ENCODE data around the gene NPTX1. TPM values are rescaled to one million over a fixed set of nuclear protein-coding genes. Genes with fewer than 3 reads are reported as not detected.

The NPTX1 gene
- total and polyA plus RNA-seq, 2 donors (not counting 1 experiment from before 2014, with no cell fraction given): 0.07 to 0.57 TPM

DNA sequence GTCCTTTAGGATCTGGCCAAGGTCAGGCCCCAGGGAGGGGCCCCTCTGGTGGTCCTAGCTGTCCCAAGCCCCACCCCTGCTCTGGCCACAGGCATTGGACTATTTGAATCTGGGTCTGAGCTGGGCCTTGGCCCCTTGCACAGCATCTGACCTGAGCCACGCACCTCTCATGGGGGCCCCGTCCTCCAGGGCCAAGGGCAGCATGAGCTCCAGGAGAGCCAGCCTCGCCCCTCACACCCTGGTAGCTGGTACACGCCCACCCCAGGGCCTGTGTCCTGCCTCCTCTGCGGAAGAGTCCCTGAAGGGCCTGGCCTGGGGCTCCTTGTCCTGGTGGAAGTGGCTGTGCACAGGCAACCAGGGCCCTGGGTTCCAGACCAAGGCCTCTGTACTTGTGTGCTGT lies 37.6 kb downstream of the NPTX1 start:
- intact Hi-C loops (cut with micrococcal nuclease): no loop called here
- H3K4me3 Mint-ChIP-seq: no peak overlapping the region
- POLR2A ChIA-PET: no interaction called here

DNA sequence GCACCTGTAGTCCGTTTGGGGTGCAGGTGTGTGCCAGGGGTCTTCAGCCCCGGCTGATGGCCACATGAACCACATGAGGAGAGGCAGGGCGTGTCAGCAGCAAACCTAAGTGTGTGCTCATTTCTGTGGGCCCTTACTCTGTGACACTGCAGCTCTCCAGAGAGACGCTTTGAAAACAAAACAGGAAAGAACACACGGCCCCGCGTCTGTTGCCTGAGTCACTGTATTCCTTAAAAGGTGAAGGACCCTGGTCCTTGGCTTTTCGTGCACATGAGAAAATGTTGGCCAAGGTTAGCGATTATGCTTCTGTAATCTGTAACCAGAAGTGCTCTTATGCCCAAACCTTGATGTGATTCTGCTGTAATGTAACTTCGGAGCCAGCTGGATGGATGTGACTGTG lies 38.9 kb downstream of the NPTX1 start:
- 90% methylated on average over 10 of the region's 10 CpGs for WGBS (ENCODE audit: insufficient coverage)
- H3K4me1 ChIP-seq (ENCODE audit: control insufficient read depth in 2 of 2, insufficient read depth in 2 of 2, low read length in 2 of 2): no peaks in the 10 kb centered on the region
- POLR2A ChIA-PET: interaction anchor here (0.6 kb wide), 1 partner anchor 151 kb away, joined by 11 read pairs; no protein-coding TSS in a partner anchor
- Mint-ChIP-seq H3K9me3 (ENCODE audit: insufficient read depth) (peaks cover 2% of the 10 kb centered on the region), H3K4me1 (no peaks in the 10 kb centered on the region), H3K4me3 (no peak overlapping the region), H3K27me3 (peaks cover 5% of the 10 kb centered on the region), H3K27ac (no peak overlapping the region)
- H3K27ac ChIP-seq (ENCODE audit: low read length in 2 of 2): no peak overlapping the region
- DNase-seq (no peak), ATAC-seq (ENCODE audit: low read depth) (no peak)
- H2AFZ ChIP-seq (ENCODE audit: insufficient read depth, low read depth, low read length, poor library complexity, severe bottlenecking): no peak overlapping the region
- peaks cover 7% of the 10 kb centered on the region for H3K79me2 ChIP-seq (ENCODE audit: control insufficient read depth, insufficient read depth, low read length)
- no peaks in the 10 kb centered on the region for H4K20me1 ChIP-seq (ENCODE audit: control insufficient read depth, insufficient read depth, low read length, poor library complexity, severe bottlenecking)
- no peak for TF ChIP-seq EZH2 (IDR thresholded peaks at IDR 0.05; ENCODE audit: borderline replicate concordance, insufficient read depth, low read depth, low read length, poor library complexity, severe bottlenecking)
- TF ChIP-seq, protein P1, sequence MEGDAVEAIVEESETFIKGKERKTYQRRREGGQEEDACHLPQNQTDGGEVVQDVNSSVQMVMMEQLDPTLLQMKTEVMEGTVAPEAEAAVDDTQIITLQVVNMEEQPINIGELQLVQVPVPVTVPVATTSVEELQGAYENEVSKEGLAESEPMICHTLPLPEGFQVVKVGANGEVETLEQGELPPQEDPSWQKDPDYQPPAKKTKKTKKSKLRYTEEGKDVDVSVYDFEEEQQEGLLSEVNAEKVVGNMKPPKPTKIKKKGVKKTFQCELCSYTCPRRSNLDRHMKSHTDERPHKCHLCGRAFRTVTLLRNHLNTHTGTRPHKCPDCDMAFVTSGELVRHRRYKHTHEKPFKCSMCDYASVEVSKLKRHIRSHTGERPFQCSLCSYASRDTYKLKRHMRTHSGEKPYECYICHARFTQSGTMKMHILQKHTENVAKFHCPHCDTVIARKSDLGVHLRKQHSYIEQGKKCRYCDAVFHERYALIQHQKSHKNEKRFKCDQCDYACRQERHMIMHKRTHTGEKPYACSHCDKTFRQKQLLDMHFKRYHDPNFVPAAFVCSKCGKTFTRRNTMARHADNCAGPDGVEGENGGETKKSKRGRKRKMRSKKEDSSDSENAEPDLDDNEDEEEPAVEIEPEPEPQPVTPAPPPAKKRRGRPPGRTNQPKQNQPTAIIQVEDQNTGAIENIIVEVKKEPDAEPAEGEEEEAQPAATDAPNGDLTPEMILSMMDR (IDR thresholded peaks at IDR 0.05): no peak
- H3K27me3 ChIP-seq (replicated peaks in 1 of 4; ENCODE audit: control extremely low read depth in 1 of 4, control insufficient read depth in 3 of 4, insufficient read depth in 4 of 4, low read length in 3 of 4): peaks cover 0 to 2% (median 0%) of the 10 kb centered on the region in 4 experiments
- CTCF ChIA-PET: interaction anchor here (1.4 kb wide), 1 partner anchor 10 kb away, joined by 6 read pairs; no protein-coding TSS in a partner anchor
- H3K4me3 ChIP-seq (ENCODE audit: control extremely low read depth in 1 of 5, extremely low read depth in 1 of 5, insufficient read depth in 1 of 5, low read depth in 2 of 5, low read length in 4 of 5): no peak overlapping the region
- intact Hi-C loops (cut with micrococcal nuclease): no loop called here
- H3K36me3 ChIP-seq (replicated peaks in 1 of 2; ENCODE audit: control extremely low read depth in 1 of 2, control insufficient read depth in 1 of 2, extremely low read depth in 1 of 2, insufficient read depth in 2 of 2, low read length in 1 of 2): no peaks in the 10 kb centered on the region
- no peak overlapping the region for H3K9ac ChIP-seq (ENCODE audit: low read length)
- H3K9me3 ChIP-seq (ENCODE audit: control extremely low read depth in 1 of 3, control insufficient read depth in 2 of 3, insufficient read depth in 1 of 3, low read length in 2 of 3): peaks cover 0 to 20% (median 0%) of the 10 kb centered on the region in 3 donors
- no peak overlapping the region for H3K4me2 ChIP-seq (replicated peaks; ENCODE audit: low read depth, low read length, poor library complexity, severe bottlenecking)

More for the DNA sequence above, 37.6 kb downstream of the NPTX1 start:
- no peak for TF ChIP-seq EZH2 (IDR thresholded peaks at IDR 0.05; ENCODE audit: borderline replicate concordance, insufficient read depth, low read depth, low read length, poor library complexity, severe bottlenecking)
- TF ChIP-seq, protein P1 (IDR thresholded peaks at IDR 0.05): no peak
- H3K4me1 Mint-ChIP-seq: no peaks in the 10 kb centered on the region
- H3K9me3 Mint-ChIP-seq (ENCODE audit: insufficient read depth): peaks cover 2% of the 10 kb centered on the region
- H3K9ac ChIP-seq (ENCODE audit: low read length): no peak overlapping the region
- peaks cover 7% of the 10 kb centered on the region for H3K79me2 ChIP-seq (ENCODE audit: control insufficient read depth, insufficient read depth, low read length)
- H3K27me3 ChIP-seq (replicated peaks in 1 of 4; ENCODE audit: control extremely low read depth in 1 of 4, control insufficient read depth in 3 of 4, insufficient read depth in 4 of 4, low read length in 3 of 4): peaks cover 0 to 2% (median 0%) of the 10 kb centered on the region in 4 experiments
- H3K27me3 Mint-ChIP-seq: peaks cover 12% of the 10 kb centered on the region
- H3K4me1 ChIP-seq (ENCODE audit: control insufficient read depth in 2 of 2, insufficient read depth in 2 of 2, low read length in 2 of 2): no peaks in the 10 kb centered on the region
- H4K20me1 ChIP-seq (ENCODE audit: control insufficient read depth, insufficient read depth, low read length, poor library complexity, severe bottlenecking): no peaks in the 10 kb centered on the region
- CTCF ChIA-PET: no interaction called here
- no peak overlapping the region for H3K27ac Mint-ChIP-seq
- ATAC-seq (ENCODE audit: low read depth) (no peak), DNase-seq (no peak)
- WGBS (ENCODE audit: insufficient coverage): 90% methylated on average over 5 of the region's 5 CpGs
- no peak overlapping the region for H3K4me3 ChIP-seq (ENCODE audit: control extremely low read depth in 1 of 5, extremely low read depth in 1 of 5, insufficient read depth in 1 of 5, low read depth in 2 of 5, low read length in 4 of 5)
- no peak overlapping the region for H2AFZ ChIP-seq (ENCODE audit: insufficient read depth, low read depth, low read length, poor library complexity, severe bottlenecking)
- H3K36me3 ChIP-seq (replicated peaks in 1 of 2; ENCODE audit: control extremely low read depth in 1 of 2, control insufficient read depth in 1 of 2, extremely low read depth in 1 of 2, insufficient read depth in 2 of 2, low read length in 1 of 2): no peaks in the 10 kb centered on the region
- H3K4me2 ChIP-seq (replicated peaks; ENCODE audit: low read depth, low read length, poor library complexity, severe bottlenecking): no peak overlapping the region
- peaks cover 0 to 20% (median 0%) of the 10 kb centered on the region in 3 donors for H3K9me3 ChIP-seq (ENCODE audit: control extremely low read depth in 1 of 3, control insufficient read depth in 2 of 3, insufficient read depth in 1 of 3, low read length in 2 of 3)
- no peak overlapping the region for H3K27ac ChIP-seq (ENCODE audit: low read length in 2 of 2)
